ENCODE results near the gene CCS. TPM values are rescaled to one million over a fixed set of nuclear protein-coding genes. Genes with fewer than 3 reads are reported as not detected.

CCS gene
- total RNA-seq, 1 experiment from 2014 or later = 43.5 TPM

Small RNA genes lying within 50 kb of the gene (small RNA-seq; reads per million reads assigned to genes)
- gene RNU4-39P = not detected

Other genes starting within 250 kb of the CCS start
- gene BRMS1, start 248.1 kb upstream of the CCS start, total RNA-seq (2014; rRNA removed; shearing (Covaris generic)) = 74.9 and 92.2 TPM in 2 replicates
- gene B4GAT1, start 245.6 kb upstream of the CCS start, total RNA-seq (2014; rRNA removed; shearing (Covaris generic)) = 26.8 and 30.5 TPM in 2 replicates
- gene SLC29A2, start 221.4 kb upstream of the CCS start, total RNA-seq (2014; rRNA removed; shearing (Covaris generic)) = 40.3 and 44.9 TPM in 2 replicates
- not detected in 2 replicates for gene NPAS4, start 172.2 kb upstream of the CCS start, total RNA-seq (2014; rRNA removed; shearing (Covaris generic))
- 122 and 128 TPM in 2 replicates for gene MRPL11, start 154.3 kb upstream of the CCS start, total RNA-seq (2014; rRNA removed; shearing (Covaris generic))
- 15.9 and 17.9 TPM in 2 replicates for gene PELI3, start 126.3 kb upstream of the CCS start, total RNA-seq (2014; rRNA removed; shearing (Covaris generic))
- gene DPP3, start 112.8 kb upstream of the CCS start, total RNA-seq (2014; rRNA removed; shearing (Covaris generic)) = 210 and 224 TPM in 2 replicates
- gene BBS1, start 82.5 kb upstream of the CCS start, total RNA-seq (2014; rRNA removed; shearing (Covaris generic)) = 39.7 and 41.4 TPM in 2 replicates
- 28.1 and 35.0 TPM in 2 replicates for gene ZDHHC24, start 47.1 kb upstream of the CCS start, total RNA-seq (2014; rRNA removed; shearing (Covaris generic))
- not detected in 2 replicates for gene ACTN3, start 46.3 kb upstream of the CCS start, total RNA-seq (2014; rRNA removed; shearing (Covaris generic))
- not detected in 2 replicates for gene CTSF, start 24.6 kb upstream of the CCS start, total RNA-seq (2014; rRNA removed; shearing (Covaris generic))
- gene CCDC87, start 122 bp upstream of the CCS start, total RNA-seq (2014; rRNA removed; shearing (Covaris generic)) = 0.79 and 1.3 TPM in 2 replicates
- gene RBM14, start 23.4 kb downstream of the CCS start, total RNA-seq (2014; rRNA removed; shearing (Covaris generic)) = 94.0 and 95.6 TPM in 2 replicates
- 93.9 and 102 TPM in 2 replicates for gene RBM4, start 45.5 kb downstream of the CCS start, total RNA-seq (2014; rRNA removed; shearing (Covaris generic))
- gene RBM4B, start 84.7 kb downstream of the CCS start, total RNA-seq (2014; rRNA removed; shearing (Covaris generic)) = 22.5 and 24.5 TPM in 2 replicates
- gene SPTBN2, start 136.0 kb downstream of the CCS start, total RNA-seq (2014; rRNA removed; shearing (Covaris generic)) = 28.4 and 30.9 TPM in 2 replicates